Choroid plexus epithelial cell (primary cell): ENCODE measurements around the gene SPEM1.

ENCODE experiments used
- DNase-seq: peaks from one replicate; pipeline ENCODE4 v3.0.0-alpha.2; 2010; ENCODE audit warnings: low read depth
- H3K4me3 ChIP-seq: 2 replicates; pipeline ENCODE4 v1.5.1; 2011; ENCODE audit warnings: low read depth, mild to moderate bottlenecking, control low read depth, low read length, moderate library complexity
- TF ChIP-seq, protein P1 (sequence below): conservative IDR thresholded peaks from 2 replicates; pipeline ENCODE4 v1.5.1; 2011; ENCODE audit warnings: low read depth, mild to moderate bottlenecking, control low read depth, inconsistent platforms, low read length, moderate library complexity

SPEM1 gene

DNA sequence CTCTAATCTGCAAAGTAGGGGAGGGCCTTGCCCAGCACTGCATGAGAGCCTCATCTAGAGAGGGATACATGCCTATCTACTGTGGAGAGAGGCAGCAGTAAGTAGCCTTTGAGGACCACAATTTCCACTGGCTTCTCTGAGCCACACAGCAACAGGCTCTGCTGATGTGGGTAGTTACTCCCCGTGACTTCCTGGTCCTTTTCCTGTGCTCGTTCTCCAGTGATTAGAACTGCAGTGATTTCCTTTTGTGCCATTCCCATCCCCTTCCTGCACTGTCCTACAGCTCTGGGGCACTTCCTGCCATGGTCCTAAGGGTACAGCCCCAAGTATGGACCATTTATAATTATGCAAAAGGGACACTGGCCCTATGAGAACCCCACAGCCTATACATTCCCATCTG lies 28.8 kb upstream of the SPEM1 start:
- H3K4me3 ChIP-seq: no peak overlapping the region
- no peak for DNase-seq

DNA sequence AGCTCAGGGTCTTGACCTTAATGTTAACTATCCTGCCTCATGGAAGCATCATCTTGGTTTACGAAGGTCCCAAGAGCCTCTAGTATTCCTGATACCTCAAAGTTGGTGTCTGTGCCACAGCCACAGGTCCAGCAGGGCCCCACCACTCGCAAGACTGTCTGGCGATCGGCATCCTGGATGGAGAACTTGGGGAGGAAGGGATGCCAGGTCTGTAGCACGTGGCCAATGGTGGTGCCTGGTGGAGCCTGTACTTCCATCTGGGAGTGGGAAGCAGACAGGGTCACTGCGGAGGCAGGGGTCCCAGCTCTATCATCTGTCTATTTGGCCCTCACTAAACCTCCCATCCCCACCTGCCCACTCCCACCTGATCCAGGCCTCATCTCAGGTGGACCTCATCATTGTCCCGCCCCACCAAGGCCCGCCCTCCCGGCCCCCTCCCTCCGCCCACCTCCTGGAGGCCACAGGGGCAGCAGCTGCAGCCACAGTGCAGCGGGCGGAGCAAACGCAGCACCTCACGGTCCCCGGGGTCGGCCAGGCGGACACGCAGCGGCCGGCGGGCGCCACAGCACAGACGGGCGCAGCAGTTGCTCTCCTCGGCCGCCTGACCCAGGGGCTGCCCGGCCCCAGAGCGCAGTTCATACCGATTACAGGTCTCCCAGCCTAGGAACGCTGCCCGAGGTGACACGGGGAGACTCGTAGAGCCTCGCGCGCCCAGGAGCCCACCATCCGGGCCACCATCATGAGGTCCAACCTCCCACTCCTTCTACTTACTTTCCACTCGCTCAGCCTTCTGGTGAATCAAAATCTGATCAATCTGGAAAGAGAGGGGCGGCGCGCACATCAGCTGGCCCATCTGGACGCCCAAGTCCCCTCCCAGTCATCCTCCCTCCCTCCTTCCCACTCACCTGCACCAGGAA lies 27.2 kb upstream of the SPEM1 start:
- DNase-seq: no peak
- TF ChIP-seq, protein P1, sequence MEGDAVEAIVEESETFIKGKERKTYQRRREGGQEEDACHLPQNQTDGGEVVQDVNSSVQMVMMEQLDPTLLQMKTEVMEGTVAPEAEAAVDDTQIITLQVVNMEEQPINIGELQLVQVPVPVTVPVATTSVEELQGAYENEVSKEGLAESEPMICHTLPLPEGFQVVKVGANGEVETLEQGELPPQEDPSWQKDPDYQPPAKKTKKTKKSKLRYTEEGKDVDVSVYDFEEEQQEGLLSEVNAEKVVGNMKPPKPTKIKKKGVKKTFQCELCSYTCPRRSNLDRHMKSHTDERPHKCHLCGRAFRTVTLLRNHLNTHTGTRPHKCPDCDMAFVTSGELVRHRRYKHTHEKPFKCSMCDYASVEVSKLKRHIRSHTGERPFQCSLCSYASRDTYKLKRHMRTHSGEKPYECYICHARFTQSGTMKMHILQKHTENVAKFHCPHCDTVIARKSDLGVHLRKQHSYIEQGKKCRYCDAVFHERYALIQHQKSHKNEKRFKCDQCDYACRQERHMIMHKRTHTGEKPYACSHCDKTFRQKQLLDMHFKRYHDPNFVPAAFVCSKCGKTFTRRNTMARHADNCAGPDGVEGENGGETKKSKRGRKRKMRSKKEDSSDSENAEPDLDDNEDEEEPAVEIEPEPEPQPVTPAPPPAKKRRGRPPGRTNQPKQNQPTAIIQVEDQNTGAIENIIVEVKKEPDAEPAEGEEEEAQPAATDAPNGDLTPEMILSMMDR: no peak
- peak overlapping the region; percentile 85 for H3K4me3 ChIP-seq

More for the DNA sequence above, 28.8 kb upstream of the SPEM1 start:
- TF ChIP-seq, protein P1: no peak

DNA sequence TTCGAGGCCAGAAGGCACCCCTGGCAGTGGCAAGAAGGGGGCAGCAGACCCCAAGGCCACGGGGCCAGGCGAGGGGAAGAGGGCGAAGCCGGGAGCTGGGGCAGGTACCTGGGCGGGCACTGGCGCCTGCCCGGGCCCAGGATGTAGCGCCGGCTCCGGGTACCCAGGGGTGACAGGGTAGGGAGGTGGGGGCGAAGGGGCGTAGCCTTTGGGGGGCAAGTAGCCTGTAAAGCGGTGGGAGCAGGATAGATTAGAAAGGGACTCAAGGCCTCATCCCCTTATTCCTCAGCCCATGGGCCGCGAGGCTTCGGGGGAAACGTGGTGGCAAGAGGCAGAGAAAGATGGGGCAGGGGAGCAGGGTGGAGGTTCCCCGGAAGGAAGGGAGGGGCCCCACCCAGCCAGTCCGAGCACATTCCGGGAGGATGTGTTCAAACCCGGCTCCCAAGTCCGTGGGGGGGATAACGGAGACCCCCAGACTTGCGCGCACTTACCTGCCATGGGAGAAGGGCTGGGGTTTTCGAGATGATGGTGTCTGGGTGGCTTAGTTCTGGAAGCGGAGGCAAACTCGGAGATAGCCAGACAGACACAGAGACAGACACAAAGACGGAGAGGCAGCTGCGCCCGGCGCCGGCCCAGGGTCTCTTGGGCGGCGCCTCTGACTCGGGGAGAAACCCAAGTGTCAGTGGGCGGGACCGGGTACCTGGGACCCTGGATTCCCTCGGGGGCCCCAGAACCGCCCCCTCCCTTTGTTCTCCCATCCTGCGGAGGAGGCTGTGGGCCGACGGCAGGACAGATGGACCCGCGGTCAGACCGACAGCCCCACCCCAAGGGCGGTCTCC lies 26.3 kb upstream of the SPEM1 start:
- peak overlapping the region; percentile 85 for H3K4me3 ChIP-seq
- DNase-seq: peak; percentile 25
- TF ChIP-seq, protein P1: peak; percentile 15

DNA sequence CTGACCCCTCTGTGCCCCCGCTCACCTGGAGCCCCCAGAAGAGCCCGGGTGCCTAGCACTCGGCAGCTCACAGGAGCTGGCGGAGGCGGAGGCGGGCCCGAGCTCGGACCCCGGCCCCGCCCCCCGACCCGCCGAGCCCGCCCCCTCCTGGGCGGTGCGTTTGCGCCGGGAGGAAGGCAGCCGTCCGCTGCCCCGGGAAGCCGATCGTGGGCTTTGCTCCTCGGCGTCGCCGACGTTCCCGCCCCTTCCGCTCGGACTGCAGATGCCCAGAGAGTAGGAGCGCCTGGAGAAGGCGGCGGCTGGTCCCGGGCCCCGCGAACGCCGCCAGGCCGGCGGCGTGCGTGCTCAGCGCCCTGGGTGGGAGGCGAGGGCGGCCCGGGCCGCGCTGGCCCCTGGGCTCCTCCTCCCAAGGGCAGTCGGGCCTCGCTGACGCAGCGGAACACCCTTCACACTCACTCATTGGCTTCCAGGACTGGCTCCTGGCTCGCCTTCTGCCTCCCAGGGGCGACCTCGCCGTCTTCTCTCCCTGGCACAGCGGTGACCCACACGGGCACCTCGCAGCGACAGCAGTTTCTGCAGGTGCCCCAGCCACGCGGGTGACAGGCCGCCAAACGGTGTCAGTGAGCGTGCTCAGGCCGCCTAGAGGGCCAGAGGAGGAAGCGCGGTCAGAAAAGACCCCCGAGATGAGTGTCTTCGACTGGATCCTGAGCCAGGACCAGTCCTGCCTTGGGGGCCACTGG lies 25.5 kb upstream of the SPEM1 start, which contains the start of gene PLSCR3:
Gene PLSCR3 (minus strand): TSS at position 74 of the 740 bp plus-strand sequence. CDS start 415 bp downstream, outside the sequence.
- H3K4me3 ChIP-seq: peak within 1 kb of the TSS; percentile 85
- peak; percentile 88 for DNase-seq
- TF ChIP-seq, protein P1: peak; percentile 57

DNA sequence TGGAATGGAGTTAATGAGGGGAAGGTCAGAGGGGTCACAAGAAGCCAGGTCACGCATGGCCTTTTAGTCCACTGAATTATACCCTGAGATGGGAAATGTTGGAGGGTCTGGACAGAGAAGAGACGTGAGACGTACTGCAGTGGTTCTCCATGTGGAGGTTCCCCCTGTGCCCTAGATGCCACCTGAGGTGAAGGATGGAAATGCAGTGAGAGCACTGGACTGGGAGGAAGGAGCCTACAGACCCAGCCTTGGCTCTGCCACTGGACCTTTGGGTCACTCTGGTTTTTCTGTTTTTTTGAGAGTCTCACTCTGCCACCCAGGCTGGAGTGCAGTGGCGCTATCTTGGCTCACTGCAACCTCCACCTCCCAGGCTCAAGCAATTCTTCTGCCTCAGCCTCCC lies 24.0 kb upstream of the SPEM1 start:
- H3K4me3 ChIP-seq: no peak overlapping the region
- TF ChIP-seq, protein P1: no peak
- no peak for DNase-seq

DNA sequence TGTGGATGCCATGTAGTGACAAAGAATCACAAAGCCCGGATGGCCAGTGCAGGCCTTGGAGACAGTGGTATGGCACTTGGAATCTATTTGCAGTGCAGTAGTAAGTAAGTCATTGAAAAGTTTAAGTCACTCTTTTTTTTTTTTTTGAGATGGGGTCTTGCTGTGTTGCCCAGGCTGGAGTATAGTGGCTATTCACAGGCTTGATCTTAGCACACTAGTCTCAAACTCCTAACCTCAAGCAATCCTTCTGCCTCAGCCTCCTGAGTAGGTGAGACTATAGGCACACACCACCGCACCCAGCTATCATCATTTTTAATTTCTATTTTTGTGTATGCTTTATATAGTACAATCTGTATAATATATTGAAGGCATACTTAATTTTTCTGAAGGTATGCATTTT lies 21.5 kb upstream of the SPEM1 start:
- H3K4me3 ChIP-seq: no peak overlapping the region
- no peak for DNase-seq
- TF ChIP-seq, protein P1: no peak
